Cerebellar cortex (tissue), 1 donor: Measurements from ENCODE around the gene CERK.

Experiments used
- DNase-seq: peaks from one replicate; pipeline ENCODE4 v3.0.0-alpha.2; 2015; ENCODE audit warnings: low spot score

CERK gene

DNA sequence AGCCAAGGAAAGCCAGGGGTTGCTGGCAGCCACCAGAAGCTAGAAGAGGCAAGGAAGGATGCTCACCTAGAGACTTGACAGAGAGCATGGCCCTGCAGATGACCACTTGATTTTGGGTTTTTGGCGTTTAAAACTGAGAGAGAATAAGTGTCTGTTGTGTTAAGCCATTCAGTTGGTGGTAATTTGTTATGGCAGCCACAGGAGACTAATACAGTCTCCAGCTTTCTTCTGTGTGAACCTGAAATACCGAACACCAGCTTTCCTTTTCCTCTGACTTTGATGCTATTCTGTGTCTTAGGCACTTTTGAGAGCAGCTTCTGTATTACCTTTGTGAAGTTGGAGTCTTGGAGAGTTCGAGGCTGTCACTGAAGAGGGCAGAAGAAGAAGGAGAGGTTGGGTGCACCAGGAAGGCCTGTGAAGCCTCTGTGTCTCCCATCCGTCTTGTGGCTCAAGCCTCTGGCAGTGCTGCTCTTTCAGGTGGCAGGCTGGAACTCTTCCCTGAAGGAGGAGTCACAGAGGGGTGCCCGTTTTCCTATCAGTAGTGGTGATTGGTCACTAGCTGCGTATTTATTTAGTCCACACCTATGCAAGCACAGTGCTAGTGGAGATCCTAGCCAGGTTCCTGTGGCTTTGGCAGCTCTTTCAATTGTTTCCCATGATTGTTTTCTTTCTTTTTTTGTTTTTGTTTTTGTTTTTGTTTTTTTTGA, 26.9 kb upstream of the CERK start:
- DNase-seq = no peak

DNA sequence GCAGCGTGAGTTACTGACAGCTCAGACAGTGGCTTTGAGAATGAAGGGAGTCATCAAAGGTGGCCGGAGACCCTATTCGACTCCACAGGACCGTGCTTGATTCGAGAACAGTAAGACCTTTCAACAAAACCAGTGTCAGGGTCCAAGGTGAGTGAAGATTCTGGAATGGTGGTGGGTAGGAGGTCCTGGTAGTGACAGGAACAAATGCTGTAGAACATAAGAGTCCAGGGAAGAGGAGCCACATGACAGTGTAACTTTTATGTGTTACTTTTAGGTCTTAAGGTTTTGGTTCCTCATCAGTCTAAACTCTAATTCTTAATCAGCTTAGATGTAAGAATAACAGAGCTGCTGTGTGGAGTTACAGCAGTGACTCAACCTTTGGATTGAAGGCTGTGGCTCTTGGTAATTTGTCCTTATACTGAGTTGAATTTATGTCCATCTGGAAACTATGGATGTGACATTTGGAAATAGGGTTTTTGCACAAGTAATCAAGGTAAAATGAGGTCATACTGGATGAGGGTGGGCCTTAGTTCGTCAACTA, 26.2 kb upstream of the CERK start:
- DNase-seq = no peak

DNA sequence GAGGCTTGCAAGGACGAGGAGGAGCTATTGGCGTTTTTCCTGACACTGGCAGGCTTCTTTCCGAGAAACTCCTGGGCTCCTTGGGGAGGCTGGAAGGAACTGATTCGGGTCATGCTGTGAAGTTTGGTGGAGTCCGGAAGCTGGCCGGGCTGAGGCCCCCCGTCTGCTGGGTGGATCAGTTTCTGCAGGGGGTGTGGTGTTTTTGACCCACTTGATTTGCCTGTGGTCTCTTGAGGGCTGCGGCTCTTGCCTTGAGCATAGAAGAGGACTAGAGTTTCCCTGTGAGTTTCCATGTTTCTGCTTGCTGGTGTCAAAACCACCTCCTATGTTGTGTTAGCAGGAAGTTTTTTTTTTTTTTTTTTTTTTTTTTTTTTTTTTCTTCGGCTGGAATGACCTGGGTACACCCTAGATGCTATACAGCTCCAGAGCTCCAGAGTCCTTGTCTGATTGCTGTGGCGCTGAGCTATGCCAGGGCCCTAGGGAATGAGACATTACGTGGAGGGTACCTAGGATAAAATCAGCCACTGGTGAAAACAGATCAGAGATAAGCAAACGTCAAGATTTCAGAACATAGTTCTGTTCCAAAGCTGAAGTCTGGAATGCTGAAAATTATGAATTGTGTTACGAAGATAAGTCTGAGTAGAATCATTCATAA, 25.1 kb upstream of the CERK start:
- no peak for DNase-seq

DNA sequence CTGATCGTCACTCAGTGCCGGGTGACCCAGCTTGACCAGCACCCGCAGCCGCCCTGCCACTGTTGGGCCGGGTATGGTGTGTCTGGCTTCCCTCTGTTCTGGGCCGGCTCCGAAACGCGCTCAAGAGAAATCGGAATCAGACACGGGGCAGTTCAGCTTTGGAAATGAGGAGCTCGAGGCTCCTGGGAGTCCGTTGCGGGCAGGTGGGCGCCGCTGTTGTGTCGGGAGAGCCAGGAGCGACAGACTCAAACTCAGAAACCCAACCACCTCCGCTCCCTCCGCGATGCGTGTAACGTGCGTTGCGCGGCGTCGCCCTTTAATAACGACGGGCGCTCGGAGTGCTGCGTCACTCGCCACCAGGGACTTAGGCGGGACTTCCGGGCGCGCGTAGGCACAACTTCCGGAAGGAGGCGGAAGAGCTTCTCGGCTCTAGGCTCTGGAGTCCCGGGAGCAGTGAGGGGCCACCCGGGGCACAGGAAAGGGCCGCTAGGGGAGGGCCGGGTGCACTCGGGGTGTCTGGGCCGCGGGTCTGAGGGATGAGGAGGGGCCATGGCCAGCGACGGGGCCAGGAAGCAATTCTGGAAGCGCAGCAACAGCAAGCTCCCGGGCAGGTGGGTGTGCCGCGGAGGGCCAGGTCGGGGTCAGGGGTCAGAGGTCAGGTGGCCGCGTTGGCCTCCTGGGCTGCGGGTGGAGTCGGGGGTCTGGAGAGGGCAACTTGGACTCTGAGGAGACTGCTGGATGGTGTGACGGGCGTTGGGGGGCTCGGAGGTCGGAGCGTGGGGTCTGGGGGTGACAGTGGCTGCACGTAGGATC, 24.4 kb upstream of the CERK start, which contains the start of gene TBC1D22A:
Gene TBC1D22A, plus strand, starts transcription at position 413 of the 813 bp plus-strand sequence. Its CDS starts 137 bp downstream, at position 550.
- peak; percentile 96 for DNase-seq

DNA sequence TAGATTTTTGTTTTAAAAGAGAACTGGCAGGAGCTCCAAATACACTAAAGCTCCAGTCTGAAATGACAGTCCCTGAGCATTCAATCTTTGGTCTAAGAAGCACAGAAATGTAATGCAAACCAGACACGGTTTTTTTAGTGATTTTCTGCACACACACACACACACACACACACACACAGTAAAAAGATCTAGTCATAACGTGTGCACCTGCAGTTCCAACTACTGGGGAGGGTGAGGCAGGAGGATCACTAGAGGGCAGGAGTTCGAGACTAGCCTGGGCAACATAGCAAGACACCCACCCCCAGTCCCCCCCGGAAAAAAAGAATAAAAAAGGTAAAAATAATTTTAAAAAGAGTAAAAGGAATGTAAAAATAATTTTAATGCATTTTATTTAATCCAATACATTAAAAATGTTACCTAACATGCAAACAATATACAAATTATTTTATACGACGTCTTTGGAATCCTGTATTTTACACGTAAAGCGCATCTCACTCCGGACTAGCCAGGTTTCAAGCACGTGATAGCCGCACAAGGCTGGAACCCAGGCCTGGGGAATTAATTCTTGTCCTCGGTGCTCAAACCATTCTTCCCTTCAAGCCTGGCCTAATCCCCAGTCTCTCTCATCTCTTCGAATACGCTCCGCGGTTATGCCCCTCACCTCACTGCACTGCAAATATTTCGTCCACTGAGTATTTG, 23.6 kb upstream of the CERK start:
- no peak for DNase-seq

DNA sequence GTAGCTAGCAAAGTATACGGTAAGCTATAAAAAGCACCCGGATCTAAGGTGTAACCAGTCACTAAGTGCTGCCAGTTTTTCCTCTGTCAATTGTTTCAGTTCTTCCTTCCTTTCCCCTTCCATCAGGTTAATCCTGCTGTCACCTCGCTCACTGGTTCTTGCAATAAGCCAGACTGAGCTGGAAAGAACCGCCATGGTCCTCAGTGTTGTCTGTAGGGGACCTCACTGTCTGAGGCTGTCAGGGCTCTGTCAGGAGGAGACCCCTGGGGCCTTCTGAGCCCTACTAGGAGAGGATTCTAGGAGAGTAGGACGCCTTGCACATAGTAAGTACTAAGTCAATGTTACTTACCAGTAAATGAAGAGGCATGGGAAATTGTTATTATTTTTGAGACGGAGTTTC, 23.0 kb upstream of the CERK start:
- no peak for DNase-seq

DNA sequence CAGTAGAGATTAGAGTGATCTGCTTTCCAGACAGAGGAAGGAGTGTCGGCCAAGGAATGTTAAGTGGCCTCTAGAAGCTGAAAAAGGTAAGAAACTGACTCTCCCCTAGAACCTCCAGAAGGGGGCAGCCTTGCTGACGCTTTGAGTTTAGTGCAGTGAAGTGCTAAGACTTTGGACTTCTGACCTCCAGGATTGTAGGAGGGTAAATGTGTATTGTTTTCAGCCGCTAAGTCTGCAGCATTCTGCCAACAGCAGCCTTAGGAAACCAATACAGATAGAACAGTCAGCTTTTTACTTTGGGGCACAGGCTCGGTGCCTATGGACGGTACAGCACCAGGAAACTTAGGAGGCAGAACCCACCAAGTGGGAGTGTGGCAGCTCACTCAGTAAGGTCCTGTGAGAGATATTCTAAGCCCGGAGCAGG, 20.8 kb upstream of the CERK start:
- DNase-seq = peak; percentile 82

DNA sequence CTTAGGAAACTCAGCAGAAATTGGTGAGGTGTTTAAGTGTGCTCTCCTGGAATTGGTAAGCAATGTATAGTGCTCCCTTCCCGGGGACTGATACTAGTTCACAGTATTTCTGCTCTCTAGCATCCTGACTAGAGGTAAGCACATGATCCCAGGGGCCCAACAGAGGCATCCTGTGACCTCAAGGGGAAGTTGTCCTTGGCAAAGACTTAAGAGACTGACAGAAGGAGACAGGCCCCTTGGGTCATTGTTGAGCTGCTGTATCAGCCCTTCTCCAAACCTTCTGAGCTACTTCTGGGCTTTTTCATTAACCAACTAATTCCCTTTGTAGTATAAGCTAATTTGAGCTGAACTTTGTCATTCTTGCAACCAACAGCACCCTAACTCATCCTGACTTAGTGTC, 20.1 kb upstream of the CERK start:
- no peak for DNase-seq

DNA sequence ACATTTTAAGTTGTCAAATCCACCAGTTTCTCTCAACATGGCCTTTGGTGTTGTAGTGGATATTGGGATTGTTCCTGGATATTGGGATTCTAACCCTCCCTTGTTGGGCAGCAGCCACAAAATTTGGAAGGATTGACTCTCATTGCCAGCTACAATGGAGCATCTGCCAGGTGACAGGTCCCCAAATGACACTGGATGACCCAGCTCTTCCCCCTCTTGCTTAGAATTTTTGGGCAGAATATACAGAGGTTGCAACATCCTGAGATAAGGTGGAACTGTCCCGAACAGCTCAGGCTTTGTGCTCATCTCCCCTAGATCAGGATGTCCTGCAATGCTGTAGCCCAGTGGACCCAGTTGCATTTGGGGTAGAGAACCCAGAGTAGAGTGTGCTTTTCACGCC, 19.1 kb upstream of the CERK start:
- DNase-seq = no peak

DNA sequence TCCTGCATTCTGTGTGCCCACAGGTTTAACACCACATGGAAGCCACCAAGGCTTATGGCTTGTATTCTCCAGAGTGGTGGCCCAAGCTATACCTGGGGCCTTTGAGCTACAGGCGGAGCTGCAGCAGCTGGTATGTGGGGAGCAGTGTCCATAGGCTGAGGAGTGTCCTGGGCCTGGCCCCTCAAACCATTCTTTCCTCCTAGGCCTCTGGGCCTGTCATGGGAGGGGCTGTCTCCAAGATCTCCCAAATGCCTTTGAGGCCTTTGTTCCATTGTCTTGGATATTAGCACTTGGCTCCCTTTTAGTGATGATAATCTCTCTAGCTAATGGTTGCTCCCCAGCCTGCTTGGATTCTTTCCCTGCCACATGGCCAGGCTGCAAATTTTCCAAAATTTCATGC, 18.0 kb upstream of the CERK start:
- DNase-seq = no peak

DNA sequence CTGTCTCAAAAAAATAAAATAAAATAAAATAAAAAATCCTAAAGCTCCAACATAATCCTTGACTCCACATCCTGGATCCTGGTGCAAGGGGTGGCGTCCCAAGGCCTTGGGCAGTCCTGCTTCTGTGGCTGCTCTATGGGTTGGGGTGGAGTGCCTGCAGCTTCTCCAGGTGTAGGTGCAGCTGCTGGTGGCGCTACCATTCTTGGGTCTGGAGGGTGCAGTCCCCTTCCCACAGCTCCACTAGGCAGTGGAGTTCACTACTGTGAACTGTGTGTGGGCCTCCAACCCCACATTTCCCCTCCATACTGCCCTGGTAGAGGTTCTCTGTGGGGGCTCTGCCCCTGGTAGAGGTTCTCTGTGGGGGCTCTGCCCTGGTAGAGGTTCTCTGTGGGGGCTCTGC, 17.5 kb upstream of the CERK start:
- no peak for DNase-seq

DNA sequence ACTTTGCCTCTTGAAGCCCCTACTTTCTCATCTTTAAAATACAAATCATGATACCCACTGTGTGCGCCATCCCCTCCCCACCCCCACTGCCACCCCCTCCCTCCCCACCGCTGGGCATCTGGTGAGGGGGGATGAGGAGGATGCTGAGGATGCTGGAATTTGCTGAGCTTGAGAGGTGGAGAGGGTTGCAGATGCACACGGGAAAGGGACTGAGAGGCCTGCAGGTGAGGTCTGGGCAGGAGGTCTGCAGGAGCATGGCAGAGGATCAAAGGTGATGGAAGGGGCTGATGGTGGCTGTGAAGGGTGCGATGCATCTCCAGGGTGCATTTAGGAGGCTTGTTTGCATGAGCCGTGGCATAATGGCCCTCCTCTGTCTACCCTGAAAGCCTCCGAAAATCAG, 16.8 kb upstream of the CERK start:
- DNase-seq = no peak

DNA sequence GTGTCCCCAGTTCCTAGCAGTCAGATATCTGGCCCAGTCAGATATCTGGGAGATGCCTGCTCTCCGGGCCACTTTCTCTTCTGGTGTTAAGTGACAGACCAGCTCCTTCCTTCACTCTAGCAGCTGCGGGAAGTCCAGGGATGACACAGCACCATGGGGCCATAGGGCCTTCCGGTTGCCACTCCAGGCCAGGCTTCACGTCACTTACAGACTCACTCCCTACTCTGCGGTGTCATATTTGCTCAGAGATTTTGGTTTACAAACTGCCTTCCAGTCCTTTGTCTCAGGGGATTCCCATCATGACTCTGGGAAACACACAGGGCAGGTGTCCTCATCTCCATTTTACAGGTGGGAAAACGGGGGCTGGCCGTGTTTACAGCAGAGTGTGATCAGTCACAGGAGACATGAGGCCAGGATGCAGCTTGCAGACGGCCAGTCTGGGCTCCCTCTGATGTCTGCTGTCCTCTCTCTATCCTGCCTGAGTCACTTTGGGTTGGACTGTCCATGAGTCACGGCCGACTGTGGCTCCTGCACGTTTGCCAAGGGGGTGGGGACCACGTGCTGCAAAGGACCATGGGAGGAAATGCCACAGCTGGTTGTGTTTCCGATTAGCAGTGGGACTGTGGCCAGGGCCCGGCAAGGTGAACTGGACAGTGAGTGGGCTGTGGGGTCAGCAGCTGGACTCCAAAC, 16.2 kb upstream of the CERK start:
- no peak for DNase-seq

DNA sequence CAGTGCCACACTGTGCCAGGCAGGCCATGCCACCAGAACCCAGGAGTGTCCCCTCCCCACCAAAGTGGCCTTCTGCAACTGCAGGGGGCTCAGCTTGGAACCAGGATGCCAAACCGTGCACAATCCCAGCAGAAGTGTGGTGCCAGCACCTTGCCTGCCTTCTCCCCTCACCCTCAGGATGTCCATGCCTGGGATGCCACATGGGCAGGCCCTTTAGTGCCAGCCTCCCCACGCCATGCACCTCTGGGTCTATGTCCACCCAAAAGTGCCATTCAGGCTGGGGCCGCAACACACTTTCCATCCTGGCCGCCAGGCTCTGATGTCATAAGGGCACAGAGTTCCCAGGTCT, 15.7 kb upstream of the CERK start:
- DNase-seq = no peak

DNA sequence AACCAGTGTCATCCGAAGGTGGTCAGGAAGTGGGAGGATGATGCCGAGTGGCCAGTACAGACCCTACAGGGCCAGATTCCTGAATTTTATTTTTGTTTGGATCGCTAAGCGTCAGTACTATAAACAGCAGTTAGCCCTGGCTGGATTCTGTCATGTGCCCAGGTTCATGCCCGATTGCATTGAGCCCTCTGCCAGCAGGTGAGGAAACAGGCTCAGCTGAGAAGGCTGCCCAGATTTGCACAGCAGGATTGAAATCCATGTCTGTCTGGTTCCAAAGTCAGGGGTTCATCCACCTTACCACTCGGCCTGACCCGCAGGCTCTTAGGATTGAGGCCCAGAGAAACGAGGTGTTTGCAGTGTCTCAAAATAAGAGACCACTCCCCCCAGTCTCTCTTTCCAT, 15.3 kb upstream of the CERK start:
- no peak for DNase-seq

DNA sequence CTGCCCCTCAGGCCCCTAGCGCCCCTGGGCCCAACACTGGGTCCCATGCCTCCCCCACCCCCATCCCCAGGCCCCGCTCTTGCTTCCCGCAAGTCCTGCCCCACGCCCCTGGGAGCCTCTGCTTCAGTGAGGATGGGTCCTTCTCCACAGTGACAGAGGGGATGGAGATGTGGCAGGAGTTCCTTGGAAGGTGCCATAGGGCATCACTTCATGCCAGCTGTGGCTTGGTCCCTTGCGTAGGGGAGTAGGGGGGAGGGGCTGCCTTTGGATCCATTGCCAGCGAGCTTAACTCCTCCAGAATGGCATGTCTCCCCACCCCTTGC, 14.9 kb upstream of the CERK start:
- no peak for DNase-seq

DNA sequence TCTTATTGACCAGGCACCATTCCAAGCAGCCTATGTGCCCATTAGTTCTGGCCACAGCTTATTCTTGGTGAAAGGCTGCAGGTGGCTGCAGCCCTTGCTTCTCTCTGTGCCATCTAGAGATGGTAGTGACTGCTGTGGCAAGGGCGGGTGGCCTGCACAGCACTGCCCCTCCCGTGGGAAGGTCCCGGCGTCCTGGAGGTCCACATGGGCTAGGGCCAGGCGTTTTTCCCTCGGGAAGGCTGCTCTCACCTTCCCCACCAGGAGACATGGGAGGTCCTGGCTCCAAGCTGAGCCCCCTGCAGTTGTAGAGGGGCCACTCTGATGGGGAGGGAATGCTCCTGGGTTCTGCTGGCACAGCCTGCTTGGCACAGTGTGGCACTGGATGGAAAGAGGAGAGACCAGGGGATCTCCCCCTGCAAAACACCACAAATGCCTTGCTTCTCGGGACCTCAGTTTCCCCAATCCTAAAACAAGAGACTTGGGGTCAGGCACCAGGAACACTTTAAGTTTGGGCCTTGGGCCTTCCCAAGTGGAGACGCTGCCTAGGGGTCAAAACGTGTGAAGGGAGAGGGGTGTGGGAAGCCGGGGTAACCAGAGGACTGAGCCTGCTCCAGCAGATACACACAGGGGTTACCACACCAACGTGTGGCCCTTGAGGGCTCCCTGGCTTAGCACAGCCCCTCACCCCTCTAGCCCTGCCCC, 14.4 kb upstream of the CERK start:
- DNase-seq = no peak

DNA sequence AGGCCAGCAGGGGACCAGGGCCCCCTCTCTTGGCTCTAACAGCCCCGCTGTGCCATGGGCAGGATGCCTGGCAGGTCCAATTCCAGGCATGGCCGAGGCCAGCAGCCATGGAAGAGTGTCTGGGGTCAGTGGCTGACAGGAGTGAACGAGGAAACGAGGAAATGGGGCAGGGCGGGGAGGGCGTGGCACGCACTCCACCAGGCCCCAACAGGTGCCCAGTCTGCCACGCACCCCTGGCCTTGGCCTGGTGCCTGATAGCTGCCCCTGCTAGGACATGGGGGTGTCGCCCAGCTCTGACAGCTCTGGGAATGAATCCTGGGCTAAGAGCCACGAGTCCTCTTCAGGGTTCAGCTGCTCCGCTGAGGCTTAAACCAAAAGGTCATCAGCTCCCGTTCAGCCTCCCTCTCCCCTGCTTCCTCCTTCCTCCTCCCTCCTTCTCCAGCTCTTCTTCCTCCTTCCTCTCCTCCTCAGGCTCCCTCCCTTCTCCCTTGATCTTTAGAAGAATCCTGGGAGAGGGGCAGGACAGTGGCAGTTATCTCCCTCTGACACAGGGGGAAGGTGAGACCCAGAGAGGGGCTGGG, 12.9 kb upstream of the CERK start:
- no peak for DNase-seq

DNA sequence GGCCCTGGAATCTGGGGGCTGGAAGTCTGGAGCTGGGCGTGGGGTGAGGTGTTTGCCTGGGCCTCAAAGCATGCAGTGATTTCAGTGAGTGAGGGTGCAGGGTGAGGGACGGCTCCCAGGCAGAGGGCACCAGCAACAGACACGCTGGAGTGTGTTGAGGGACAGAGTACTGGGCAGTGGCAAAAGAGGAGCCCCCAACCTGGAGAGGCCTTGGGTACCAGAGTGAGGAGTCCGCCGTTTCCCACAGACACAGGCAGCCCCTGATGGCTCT, 12.4 kb upstream of the CERK start:
- no peak for DNase-seq

DNA sequence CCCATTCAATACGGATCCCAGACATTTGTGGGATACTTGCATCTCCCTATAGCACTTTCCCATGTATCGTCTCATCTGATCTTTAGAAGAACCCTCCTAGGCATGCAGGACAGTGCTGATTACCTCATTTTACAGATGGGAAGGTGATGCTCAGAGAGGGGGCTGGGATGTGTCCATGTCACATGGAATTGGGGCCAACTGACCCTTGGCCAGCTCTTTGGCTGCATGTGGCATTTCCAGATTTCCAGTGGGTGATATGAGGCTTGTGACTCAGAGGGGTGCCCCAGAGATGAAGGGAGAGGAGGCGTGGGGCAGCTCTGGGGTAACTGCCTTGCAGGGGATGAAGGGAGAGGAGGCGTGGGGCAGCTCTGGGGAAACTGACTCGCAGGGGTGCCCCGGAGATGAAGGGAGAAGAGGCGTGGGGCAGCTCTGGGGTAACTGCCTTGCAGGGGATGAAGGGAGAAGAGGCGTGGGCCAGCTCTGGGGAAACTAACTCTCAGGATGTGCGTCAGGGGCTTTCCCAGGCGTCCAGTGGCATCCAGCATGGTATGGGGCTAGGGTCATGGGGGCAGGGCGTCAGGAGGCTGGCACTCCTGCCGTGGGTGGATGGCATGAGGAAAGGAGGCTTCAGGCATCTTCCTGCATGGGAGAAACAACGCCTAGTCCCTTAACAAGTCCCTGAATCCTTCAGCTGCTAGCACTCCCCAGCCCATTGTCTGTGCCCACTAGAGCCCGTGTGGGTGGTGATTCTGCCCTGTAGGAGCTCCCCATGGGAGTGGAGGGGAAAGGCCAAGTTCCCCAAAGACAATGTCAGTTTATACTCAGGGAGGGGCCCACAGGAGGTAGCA, 11.9 kb upstream of the CERK start:
- DNase-seq = no peak
